HG02798 (cell line): ENCODE data around the gene EIF4G2.
"Not testable (repeated sequence)": the region's sequence is repeated elsewhere in the genome, so short reads cannot be mapped to it uniquely, and the experiment has no call there.

Experiments
- ATAC-seq: cut with Tn5 transposase; IDR thresholded peaks from one replicate; pipeline ENCODE4 v1.9.1; 2021; ENCODE audit warnings: mild to moderate bottlenecking; ENCODE audit not compliant: unreplicated experiment, poor library complexity

EIF4G2 gene

GRCh38 chr11:10808553-10809372 is at the start of gene EIF4G2:
Gene EIF4G2, minus strand, starts transcription at chr11:10808926.
- peak; percentile 94 for ATAC-seq

- peak; percentile 93 for ATAC-seq
Measured at GRCh38 chr11:10857709-10858438, 49.1 kb upstream of the EIF4G2 start, which contains the start of gene ZBED5. Gene ZBED5, minus strand, starts transcription at chr11:10858053. Its CDS starts 3,108 bp downstream, at chr11:10854945.

- peak; percentile 14 for ATAC-seq
Measured at GRCh38 chr11:10857459-10857708, 48.7 kb upstream of the EIF4G2 start.

GRCh38 chr11:10856689-10857458 is 48.1 kb upstream of the EIF4G2 start:
- no peak for ATAC-seq

- no peak for ATAC-seq
Measured at GRCh38 chr11:10855295-10855694, 46.6 kb upstream of the EIF4G2 start.

- ATAC-seq = no peak
Measured at GRCh38 chr11:10847960-10848860, 39.5 kb upstream of the EIF4G2 start.

GRCh38 chr11:10846660-10847059 is 37.9 kb upstream of the EIF4G2 start:
- no peak for ATAC-seq

GRCh38 chr11:10845589-10845988 is 36.9 kb upstream of the EIF4G2 start:
- no peak for ATAC-seq

- ATAC-seq = no peak
Measured at GRCh38 chr11:10844796-10845195, 36.1 kb upstream of the EIF4G2 start.

- no peak for ATAC-seq
Measured at GRCh38 chr11:10844356-10844755, 35.6 kb upstream of the EIF4G2 start.

- no peak for ATAC-seq
Measured at GRCh38 chr11:10838881-10839280, 30.2 kb upstream of the EIF4G2 start.

- ATAC-seq = no peak
Measured at GRCh38 chr11:10838083-10838482, 29.4 kb upstream of the EIF4G2 start.

- not testable (repeated sequence) for ATAC-seq
Measured at GRCh38 chr11:10836884-10837283, 28.2 kb upstream of the EIF4G2 start.

GRCh38 chr11:10829139-10829538 is 20.4 kb upstream of the EIF4G2 start:
- ATAC-seq = no peak

GRCh38 chr11:10828402-10828801 is 19.7 kb upstream of the EIF4G2 start:
- no peak for ATAC-seq

GRCh38 chr11:10824888-10825287 is 16.2 kb upstream of the EIF4G2 start:
- no peak for ATAC-seq

- ATAC-seq = no peak
Measured at GRCh38 chr11:10823152-10823579, 14.4 kb upstream of the EIF4G2 start.

GRCh38 chr11:10822491-10822890 is 13.8 kb upstream of the EIF4G2 start:
- ATAC-seq = not testable (repeated sequence)

- ATAC-seq = no peak
Measured at GRCh38 chr11:10818594-10818993, 9.9 kb upstream of the EIF4G2 start.

- no peak for ATAC-seq
Measured at GRCh38 chr11:10813945-10814344, 5.2 kb upstream of the EIF4G2 start.
